HG03558 (cell line): ENCODE measurements around the gene PLA2G4F.

Experiments used
- ATAC-seq: cut with Tn5 transposase; IDR thresholded peaks from one replicate; pipeline ENCODE4 v1.9.1; 2021; ENCODE audit warnings: moderate number of reproducible peaks; ENCODE audit not compliant: unreplicated experiment; ENCODE audit errors: extremely low read depth

The PLA2G4F gene

DNA sequence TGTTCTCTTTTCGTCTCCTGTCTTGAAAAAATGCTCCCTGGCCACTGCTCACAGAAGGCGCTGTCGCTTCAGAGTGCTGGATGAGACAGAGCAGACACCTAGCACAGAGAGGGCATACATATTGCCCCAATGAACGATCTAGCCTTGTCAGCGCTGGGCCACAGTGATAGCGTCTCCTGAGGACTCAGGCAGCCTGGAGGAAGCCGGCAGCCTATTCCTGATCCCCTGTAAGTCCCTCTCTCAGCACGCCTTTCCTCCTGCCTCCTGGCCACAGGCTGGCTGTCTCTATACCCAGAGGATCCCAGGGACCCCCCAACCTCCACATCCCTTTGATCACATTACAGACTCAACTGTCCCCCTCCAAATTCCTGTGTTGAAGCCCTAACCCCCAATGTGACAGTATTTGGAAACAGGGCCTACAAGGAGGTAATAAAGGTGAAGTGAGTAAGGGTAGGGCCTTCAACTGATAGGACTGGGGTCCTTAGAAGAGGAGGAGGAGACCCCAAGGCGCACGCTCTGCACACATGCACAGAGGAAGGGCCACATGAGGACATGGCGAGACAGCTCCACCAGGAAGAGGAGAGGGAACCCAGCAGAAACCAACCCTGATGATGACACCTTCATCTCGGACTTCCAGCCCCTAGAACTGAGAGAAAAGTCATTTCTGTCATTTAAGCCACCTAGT, 7.5 kb downstream of the PLA2G4F start:
- no peak for ATAC-seq

GRCh38 chr15:42147431-42147735, 9.1 kb downstream of the PLA2G4F start:
- no peak for ATAC-seq

- ATAC-seq = no peak
Observed at GRCh38 chr15:42146551-42147430, 9.6 kb downstream of the PLA2G4F start.

GRCh38 chr15:42145546-42146455, 10.6 kb downstream of the PLA2G4F start:
- ATAC-seq = no peak

- ATAC-seq = no peak
Observed at GRCh38 chr15:42144841-42145375, 11.5 kb downstream of the PLA2G4F start.

- ATAC-seq = no peak
Observed at GRCh38 chr15:42143866-42144625, 12.4 kb downstream of the PLA2G4F start.

- ATAC-seq = no peak
Observed at GRCh38 chr15:42143356-42143755, 13.1 kb downstream of the PLA2G4F start.

DNA sequence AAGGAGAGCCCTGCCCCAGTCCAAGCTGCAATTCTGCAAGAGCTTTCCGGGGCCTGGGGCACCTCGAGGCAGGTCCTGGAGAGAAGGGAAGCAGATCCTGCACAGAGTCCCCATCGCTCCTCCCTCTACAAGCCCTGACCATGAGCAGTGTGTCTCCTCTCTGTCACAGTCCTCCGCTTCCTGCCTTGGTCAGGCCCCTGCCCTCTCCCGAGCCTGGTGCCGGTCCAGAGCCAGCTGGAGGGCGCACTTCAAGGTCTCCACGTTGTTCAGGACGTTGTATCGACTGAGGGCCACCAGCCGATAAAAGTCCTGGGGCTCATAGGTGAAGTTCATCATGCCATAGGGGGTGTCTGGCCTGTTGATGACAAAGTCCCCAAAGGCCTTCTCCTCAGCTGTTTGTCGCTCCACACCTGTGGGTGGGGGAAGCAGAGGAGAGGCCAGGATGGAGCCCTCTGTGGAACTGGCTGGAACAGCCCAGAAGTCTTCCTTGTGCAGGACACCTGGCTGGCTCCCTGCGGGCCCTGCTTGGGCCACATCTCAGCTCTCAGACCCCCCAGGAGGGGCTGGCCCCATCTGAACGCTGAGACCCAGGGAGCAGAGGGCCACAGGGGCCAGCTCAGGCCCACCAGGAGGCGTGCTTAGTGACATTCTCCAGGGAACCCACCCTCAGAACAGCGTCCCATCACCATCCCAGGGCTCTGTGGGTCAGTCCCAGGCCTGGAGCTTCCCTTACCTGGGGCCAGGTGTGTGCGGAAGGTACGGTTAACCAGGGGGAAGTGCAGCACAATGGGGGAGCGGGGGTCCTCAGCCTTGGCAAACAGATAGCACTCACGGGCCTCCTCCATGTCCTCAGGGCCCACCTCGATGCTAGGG, 14.4 kb downstream of the PLA2G4F start:
- no peak for ATAC-seq

DNA sequence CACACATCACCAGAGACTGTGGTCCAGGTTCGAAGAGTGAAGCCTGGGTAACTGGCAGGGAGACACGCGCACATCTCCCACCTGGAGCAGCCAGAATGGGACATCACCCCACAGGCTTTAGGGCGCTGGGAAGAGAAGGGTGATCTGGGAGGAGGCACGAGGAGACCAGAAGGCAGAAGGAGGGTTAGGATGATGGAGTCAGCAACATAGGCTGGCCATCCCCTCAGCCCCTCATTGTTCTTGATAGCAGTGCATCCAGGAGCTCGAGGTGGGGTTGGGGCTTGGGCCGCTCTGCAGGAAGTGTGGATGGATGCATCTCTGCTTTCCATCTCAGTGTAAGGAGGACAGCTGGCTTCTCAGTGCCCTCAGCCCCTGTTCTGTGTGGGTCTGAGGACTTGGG, 15.2 kb downstream of the PLA2G4F start:
- ATAC-seq = no peak

DNA sequence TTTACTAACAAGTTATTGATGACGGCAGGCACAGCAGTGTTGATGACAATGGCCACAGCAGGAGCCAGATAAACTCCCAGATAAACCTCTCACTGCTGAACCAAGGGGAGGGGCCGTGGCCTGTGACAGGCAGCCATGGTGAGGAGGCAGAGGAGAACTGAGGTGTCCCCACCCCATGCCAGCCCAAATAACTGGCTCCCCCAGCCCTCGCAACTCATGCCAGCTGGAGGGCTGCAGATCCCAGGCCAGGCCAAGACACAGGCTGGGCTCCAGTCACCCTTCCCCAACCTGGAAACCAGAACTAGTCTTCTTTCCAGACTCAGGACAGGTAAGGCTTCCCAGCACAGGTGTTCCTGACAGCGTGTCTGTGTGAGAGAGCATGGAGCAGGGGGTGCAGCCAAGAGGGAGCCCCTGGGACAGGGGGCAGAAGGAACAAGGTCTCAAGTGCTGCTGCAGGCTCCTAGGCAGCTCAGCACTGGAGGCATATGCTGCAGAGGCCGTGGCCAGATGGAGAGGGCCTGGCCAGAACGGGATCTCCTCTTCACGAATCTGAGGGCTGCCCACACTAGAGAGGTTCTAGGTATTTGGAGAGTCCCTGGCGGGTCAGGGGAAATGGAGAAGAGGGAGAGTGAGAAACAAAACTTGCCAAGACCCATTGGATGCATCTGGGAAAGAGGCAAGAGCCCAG, 15.9 kb downstream of the PLA2G4F start:
- ATAC-seq = no peak

DNA sequence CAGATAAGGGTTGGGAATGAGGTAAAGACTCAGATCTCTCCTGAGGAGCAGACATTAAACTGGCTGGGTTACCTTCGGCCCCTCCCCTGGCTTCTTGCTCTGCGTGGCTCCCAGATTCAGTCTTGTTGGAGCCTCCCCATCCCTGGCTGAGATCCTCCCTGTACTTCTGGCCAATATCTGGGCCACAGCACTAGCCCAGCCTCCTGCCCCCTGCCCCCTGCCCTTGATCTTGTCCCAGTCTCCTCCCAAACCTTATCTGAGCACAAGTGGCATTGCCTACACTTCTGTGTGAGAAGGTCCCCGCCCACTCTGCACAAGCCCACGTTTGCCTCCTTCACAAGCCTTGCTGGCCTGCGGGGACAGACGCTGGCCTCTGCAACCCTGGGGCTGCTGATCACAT, 16.8 kb downstream of the PLA2G4F start:
- no peak for ATAC-seq

DNA sequence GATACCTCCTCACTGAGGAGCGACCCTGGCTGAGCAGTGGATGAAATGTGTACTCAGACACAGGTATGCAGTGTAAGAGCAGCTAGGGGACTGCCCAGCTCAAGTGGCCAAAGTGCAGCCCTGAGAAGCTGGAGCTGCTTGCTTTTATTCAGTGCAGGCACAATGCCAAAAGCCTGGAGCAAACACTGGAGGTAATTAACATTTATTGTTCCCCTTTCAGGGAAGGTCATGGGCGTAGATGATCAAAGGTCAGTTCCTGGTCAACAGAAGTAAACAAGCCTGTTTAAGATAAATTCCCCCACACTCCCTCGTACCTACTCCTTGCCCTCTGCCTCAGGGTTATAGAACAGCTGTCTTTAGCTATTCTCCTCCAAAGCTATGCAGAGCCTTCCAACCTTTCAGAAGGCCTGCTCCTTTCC, 17.5 kb downstream of the PLA2G4F start:
- no peak for ATAC-seq

DNA sequence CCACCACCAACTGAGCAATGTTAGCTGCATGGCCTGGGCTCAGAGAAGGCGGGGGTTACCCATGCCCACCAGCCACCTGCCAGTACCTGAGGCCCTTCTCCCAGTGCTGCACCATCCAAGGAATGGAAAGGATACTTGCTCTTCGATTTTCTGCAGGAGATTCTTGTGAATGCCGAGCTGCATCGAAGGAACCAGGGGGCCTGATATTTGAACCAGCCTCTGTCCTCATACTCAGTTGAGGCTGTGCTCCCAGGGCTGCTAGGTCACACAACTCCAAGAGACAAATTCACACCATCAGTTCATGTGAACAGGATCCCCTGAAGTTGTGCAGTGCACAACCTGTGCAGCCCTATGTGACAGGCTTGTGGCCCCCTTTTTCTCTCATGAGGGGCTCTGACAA, 18.0 kb downstream of the PLA2G4F start:
- ATAC-seq = no peak

- ATAC-seq = no peak
Observed at GRCh38 chr15:42137461-42138261, 18.8 kb downstream of the PLA2G4F start.

DNA sequence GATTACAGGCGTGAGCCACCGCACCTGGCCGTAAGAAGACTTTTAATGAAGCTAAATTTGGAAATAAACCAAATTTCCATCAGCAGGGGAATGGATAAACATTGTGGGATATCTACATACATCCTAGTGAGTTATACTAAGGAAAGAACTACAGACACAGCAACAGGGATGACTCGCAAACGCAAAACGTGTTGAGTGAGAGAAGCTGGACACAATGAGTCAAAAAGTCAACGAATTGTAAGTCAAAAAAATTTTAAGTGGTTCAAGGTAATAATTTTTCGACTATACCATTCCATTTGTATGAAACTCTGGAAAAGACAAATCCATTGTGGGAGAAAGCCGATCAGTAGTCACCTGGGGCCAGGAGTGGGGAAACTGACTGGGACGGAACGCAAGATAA, 19.9 kb downstream of the PLA2G4F start:
- no peak for ATAC-seq

DNA sequence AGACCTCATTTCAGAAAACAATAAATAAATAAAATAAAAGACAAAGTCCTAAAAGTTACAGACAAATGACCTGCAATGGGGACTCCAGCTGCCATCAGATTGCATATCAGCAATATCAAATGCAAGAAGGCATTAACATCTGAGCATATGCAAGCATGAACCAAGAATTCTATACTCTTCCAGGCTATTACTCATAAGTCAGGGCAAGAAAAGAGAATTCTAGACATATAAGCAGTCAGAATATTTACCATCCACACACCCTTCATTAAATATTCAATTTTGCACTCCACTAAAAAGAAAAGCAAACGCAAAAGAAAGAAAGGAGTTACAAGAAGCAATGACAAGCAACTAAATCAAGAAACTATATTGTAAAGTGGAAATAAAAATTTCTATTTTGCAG, 21.1 kb downstream of the PLA2G4F start:
- ATAC-seq = no peak

- no peak for ATAC-seq
Observed at GRCh38 chr15:42134617-42135245, 21.7 kb downstream of the PLA2G4F start.
